Cardiac fibroblast (primary cell): ENCODE measurements around the gene RERE.

Experiments used
- DNase-seq, 2 donors: peaks; one replicate each; pipeline versions ENCODE4 v3.0.0 to v3.0.0-alpha.2; 2010; ENCODE audit warnings: low read depth in 2 of 2
- H3K4me3 ChIP-seq, 2 donors: replicated peaks in 1 of 2; 1 replicate in 1 of 2; 2 replicates in 1 of 2; pipeline ENCODE4 v1.5.1; 2011; ENCODE audit warnings: low read depth in 2 of 2, low read length in 2 of 2, mild to moderate bottlenecking in 2 of 2, moderate library complexity in 1 of 2
- TF ChIP-seq, protein P1 (sequence below): IDR thresholded peaks from one replicate; pipeline ENCODE4 v1.5.1; 2011; ENCODE audit warnings: low read depth, mild to moderate bottlenecking, low read length, inconsistent platforms

RERE gene

DNA sequence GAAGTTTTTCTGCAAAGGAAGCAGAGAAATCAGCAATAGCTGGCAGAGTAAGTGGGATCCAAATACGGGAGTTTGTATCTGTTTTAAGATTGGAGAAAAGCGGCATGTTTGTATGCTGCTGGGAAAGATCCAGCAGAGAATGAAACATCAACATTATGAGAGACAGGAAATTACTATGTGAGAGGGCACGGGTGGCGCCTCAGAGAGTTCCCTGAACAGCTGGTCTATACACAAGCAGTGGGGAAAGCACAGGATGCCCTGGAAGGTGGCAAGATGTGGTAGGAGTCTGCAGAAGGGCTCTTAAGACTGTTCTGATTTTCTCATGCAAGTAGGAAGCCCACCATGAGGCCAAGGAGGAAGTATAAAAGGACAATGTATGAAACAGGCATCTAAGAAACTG, 130.4 kb downstream of the RERE start:
- TF ChIP-seq, protein P1, sequence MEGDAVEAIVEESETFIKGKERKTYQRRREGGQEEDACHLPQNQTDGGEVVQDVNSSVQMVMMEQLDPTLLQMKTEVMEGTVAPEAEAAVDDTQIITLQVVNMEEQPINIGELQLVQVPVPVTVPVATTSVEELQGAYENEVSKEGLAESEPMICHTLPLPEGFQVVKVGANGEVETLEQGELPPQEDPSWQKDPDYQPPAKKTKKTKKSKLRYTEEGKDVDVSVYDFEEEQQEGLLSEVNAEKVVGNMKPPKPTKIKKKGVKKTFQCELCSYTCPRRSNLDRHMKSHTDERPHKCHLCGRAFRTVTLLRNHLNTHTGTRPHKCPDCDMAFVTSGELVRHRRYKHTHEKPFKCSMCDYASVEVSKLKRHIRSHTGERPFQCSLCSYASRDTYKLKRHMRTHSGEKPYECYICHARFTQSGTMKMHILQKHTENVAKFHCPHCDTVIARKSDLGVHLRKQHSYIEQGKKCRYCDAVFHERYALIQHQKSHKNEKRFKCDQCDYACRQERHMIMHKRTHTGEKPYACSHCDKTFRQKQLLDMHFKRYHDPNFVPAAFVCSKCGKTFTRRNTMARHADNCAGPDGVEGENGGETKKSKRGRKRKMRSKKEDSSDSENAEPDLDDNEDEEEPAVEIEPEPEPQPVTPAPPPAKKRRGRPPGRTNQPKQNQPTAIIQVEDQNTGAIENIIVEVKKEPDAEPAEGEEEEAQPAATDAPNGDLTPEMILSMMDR: no peak
- no peak overlapping the region for H3K4me3 ChIP-seq
- DNase-seq: peak; percentile 63 to 72

DNA sequence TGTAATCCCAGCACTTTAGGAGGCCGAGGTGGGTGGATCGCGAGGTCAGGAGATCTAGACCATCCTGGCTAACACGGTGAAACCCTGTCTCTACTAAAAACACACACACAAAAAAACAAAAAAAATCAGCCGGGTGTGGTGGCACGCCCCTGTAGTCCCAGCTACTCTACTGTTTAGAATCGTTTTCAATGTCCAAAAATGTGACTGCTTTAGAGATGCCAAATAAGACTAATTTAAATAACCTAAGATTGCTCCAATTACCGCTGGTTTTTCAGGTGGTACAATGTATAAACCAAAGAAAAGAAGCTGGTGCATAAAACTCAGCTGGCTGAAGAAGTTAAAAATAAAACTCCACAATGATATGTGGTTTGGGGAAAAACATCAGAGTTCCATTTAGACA, 132.0 kb downstream of the RERE start:
- DNase-seq: no peak
- no peak overlapping the region for H3K4me3 ChIP-seq
- TF ChIP-seq, protein P1: no peak

DNA sequence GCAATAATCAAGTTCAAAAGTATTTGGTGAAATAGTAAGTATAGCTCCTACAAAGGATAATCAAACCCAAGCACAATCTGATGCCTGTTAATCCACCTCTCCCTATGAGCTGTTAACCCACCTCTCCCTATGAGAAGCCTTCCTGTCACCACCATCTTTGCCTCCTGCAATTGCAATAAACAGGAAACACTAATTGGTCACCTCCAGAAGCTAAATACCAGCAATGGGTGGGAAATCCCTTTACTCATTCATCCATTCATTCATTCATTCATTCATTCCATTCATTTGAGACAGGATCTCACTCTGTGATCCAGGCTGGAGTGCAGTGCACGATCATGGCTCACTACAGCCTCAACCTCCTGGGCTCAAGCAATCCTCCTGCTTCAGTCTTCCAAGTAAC, 132.8 kb downstream of the RERE start:
- no peak overlapping the region for H3K4me3 ChIP-seq
- DNase-seq: no peak
- TF ChIP-seq, protein P1: no peak

DNA sequence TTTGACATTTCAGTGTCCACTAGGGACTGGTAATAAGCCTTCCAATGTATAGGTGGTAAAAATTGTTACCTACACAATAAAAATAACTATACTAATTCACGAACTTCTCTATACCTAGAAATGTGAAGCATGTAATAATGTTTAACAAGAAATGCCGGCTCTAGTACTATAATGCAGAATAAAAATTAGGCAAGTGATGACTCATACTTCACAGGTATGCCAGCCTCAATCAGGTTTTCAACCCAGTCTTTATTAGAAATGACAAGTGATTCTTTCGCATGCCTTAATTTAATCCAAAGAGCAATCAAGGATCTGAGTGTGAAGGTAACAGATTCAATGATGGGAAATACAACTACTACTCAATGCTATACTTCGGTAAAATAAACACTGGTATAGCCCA, 134.9 kb downstream of the RERE start:
- H3K4me3 ChIP-seq: no peak overlapping the region
- TF ChIP-seq, protein P1: no peak
- DNase-seq: no peak

DNA sequence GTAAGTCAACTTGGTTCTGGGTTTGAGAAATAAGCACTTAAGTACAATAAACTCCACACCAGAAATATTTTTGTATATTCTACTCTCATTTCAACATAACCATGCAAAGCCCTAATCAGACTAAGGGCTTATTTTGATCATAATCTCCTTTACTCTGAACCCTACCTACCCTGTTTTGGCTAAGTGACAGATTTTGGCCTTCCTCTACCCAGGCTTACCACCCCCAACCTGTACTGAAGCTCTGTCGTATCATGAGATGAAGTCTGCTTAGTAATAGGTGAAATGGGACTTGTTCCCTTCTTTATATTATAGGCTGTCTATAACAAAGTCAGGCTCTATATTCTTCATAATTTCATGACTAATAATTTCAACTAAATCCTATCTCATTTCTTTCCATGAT, 135.5 kb downstream of the RERE start:
- TF ChIP-seq, protein P1: no peak
- no peak for DNase-seq
- no peak overlapping the region for H3K4me3 ChIP-seq

DNA sequence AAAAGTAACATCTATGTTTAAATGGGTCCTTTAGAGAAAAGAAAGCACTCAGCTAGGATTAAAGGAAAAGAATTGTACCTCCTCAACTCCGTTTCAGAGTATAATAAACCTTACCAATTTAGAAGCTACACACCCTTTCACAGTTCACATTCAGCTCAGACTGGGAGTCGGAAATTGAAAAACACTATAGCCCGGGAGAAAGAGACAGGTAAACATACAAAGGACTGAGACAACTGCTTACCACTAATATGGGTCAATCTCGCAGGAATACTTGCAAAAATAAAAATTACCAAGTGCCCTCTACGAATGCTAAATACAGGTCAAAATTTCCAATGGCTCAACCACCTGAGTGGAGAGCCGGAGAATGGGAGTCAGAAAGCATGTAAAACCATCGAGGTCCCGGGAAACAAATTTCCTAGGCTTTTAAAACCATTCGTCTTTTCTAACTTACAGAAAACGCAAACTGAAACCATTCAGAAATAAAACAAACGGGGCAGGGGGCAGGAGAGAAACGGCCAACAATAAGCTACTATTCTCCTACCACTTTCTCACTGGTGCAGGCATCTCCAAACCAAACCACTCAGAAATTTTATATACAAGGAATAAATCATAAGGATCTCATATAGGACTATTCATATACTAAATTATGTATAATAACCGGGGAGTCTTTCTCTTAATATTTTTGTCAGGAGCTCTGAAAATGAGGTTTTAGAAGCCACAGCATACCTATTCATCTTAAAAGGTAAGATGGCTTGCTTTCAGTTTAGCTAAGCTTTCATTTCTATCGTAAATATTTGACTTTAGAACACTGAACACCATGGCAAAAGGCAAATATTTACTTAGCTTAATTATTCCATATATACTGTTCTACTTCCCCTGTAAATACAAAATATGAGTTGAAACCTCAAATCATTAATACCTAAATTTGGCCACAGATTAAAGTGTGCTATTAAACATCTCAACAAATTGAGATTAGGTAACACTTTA, 136.5 kb downstream of the RERE start:
- DNase-seq: no peak
- TF ChIP-seq, protein P1: no peak
- H3K4me3 ChIP-seq: no peak overlapping the region
